ENCODE data around the gene ZBBX. TPM values are rescaled to one million over a fixed set of nuclear protein-coding genes. Genes with fewer than 3 reads are reported as not detected.

ZBBX gene
- total RNA-seq, 1 donor from 2014 or later, result 1.9 TPM

GRCh38 chr3:167396075-167396474 is 16.0 kb upstream of the ZBBX start:
- no peak for TF ChIP-seq CTCF (IDR thresholded peaks at IDR 0.05; ENCODE audit: unreplicated experiment)
- Mint-ChIP-seq H3K27me3 (ENCODE audit: low read depth) (peaks cover 28% of the 10 kb centered on the region), H3K36me3 (no peaks in the 10 kb centered on the region), H3K9me3 (no peaks in the 10 kb centered on the region), H3K4me3 (no peak overlapping the region), H3K4me1 (no peaks in the 10 kb centered on the region), H3K27ac (no peak overlapping the region)
- DNase-seq (ENCODE audit: low spot score in 2 of 2, unreplicated experiment in 2 of 2), result no peak

- no peak for TF ChIP-seq CTCF (IDR thresholded peaks at IDR 0.05; ENCODE audit: unreplicated experiment)
- no peaks in the 10 kb centered on the region for H3K4me1 Mint-ChIP-seq
Observed at GRCh38 chr3:167394003-167394402, 13.9 kb upstream of the ZBBX start.

GRCh38 chr3:167382155-167382554 is 2.1 kb upstream of the ZBBX start:
- H3K27ac Mint-ChIP-seq, result no peak overlapping the region
- peaks cover 10% of the 10 kb centered on the region for H3K27me3 Mint-ChIP-seq (ENCODE audit: low read depth)
- H3K9me3 Mint-ChIP-seq, result no peaks in the 10 kb centered on the region
- no peaks in the 10 kb centered on the region for H3K36me3 Mint-ChIP-seq
- no peak for DNase-seq (ENCODE audit: low spot score in 2 of 2, unreplicated experiment in 2 of 2)
- H3K4me3 Mint-ChIP-seq, result no peak overlapping the region
- no peak for TF ChIP-seq CTCF (IDR thresholded peaks at IDR 0.05; ENCODE audit: unreplicated experiment)
- peaks cover 5% of the 10 kb centered on the region for H3K4me1 Mint-ChIP-seq

More at GRCh38 chr3:167394003-167394402, 13.9 kb upstream of the ZBBX start:
- no peak for DNase-seq (ENCODE audit: low spot score in 2 of 2, unreplicated experiment in 2 of 2)
- Mint-ChIP-seq H3K9me3 (no peaks in the 10 kb centered on the region), H3K4me3 (no peak overlapping the region), H3K27me3 (ENCODE audit: low read depth) (peaks cover 35% of the 10 kb centered on the region), H3K27ac (no peak overlapping the region), H3K36me3 (no peaks in the 10 kb centered on the region)

- Mint-ChIP-seq H3K36me3 (no peaks in the 10 kb centered on the region), H3K4me1 (peaks cover 5% of the 10 kb centered on the region), H3K27me3 (ENCODE audit: low read depth) (peaks cover 10% of the 10 kb centered on the region), H3K9me3 (no peaks in the 10 kb centered on the region), H3K4me3 (no peak overlapping the region), H3K27ac (no peak overlapping the region)
- DNase-seq (ENCODE audit: low spot score in 2 of 2, unreplicated experiment in 2 of 2), result no peak
- TF ChIP-seq CTCF (IDR thresholded peaks at IDR 0.05; ENCODE audit: unreplicated experiment), result no peak
Observed at GRCh38 chr3:167375478-167375877, 4.6 kb downstream of the ZBBX start.

GRCh38 chr3:167372138-167372537 is 8.0 kb downstream of the ZBBX start:
- DNase-seq (ENCODE audit: low spot score in 2 of 2, unreplicated experiment in 2 of 2), result no peak
- no peaks in the 10 kb centered on the region for H3K27me3 Mint-ChIP-seq (ENCODE audit: low read depth)
- no peaks in the 10 kb centered on the region for H3K4me1 Mint-ChIP-seq
- no peak overlapping the region for H3K27ac Mint-ChIP-seq
- no peak overlapping the region for H3K4me3 Mint-ChIP-seq
- no peaks in the 10 kb centered on the region for H3K9me3 Mint-ChIP-seq
- H3K36me3 Mint-ChIP-seq, result no peaks in the 10 kb centered on the region
- TF ChIP-seq CTCF (IDR thresholded peaks at IDR 0.05; ENCODE audit: unreplicated experiment), result no peak

GRCh38 chr3:167361948-167362347 is 18.1 kb downstream of the ZBBX start:
- no peaks in the 10 kb centered on the region for H3K9me3 Mint-ChIP-seq

More at GRCh38 chr3:167361948-167362347, 18.1 kb downstream of the ZBBX start:
- Mint-ChIP-seq H3K27me3 (ENCODE audit: low read depth) (no peaks in the 10 kb centered on the region), H3K4me1 (no peaks in the 10 kb centered on the region), H3K36me3 (no peaks in the 10 kb centered on the region), H3K27ac (no peak overlapping the region), H3K4me3 (no peak overlapping the region)
- no peak for DNase-seq (ENCODE audit: low spot score in 2 of 2, unreplicated experiment in 2 of 2)
- TF ChIP-seq CTCF (IDR thresholded peaks at IDR 0.05; ENCODE audit: unreplicated experiment), result no peak

All from mesothelial cell of epicardium (in vitro differentiated cells).